Adrenal gland (tissue), 12 donors: ENCODE measurements around the gene HIRA. TPM values are rescaled to one million over a fixed set of nuclear protein-coding genes. Genes with fewer than 3 reads are reported as not detected.

Experiments used
- DNase-seq, 7 donors: peaks; one replicate each; pipeline ENCODE4 v3.0.0-alpha.2; 2019 to 2020
- H3K27ac ChIP-seq, 5 donors: fragments of 200-600 bp; sonication (generic) in 4 of 5; 1 replicate in 3 of 5; 2 replicates in 2 of 5; pipeline versions ENCODE4 v1.5.1 to v1.8.0; 2016 to 2020; ENCODE audit warnings: mild to moderate bottlenecking in 1 of 5
- H3K27me3 ChIP-seq: fragments of 200-600 bp; 2 replicates; pipeline ENCODE4 v1.8.0; 2021
- H3K36me3 ChIP-seq, 2 donors: fragments of 200-600 bp; replicated peaks in 1 of 2; 1 replicate in 1 of 2; 2 replicates in 1 of 2; pipeline versions ENCODE4 v1.5.1 to v1.8.0; 2018 to 2022
- H3K4me1 ChIP-seq, 2 donors: fragments of 200-600 bp; replicated peaks in 1 of 2; 1 replicate in 1 of 2; 2 replicates in 1 of 2; pipeline versions ENCODE4 v1.5.1 to v1.8.0; 2018 to 2021
- H3K4me3 ChIP-seq, 4 donors: fragments of 200-600 bp; sonication (generic) in 3 of 4; one replicate each; pipeline ENCODE4 v1.5.1; 2016 to 2018
- H3K9me3 ChIP-seq, 3 donors: fragments of 200-600 bp; sonication (generic) in 1 of 3; replicated peaks in 1 of 3; 1 replicate in 2 of 3; 2 replicates in 1 of 3; pipeline versions ENCODE4 v1.5.1 to v1.8.0; 2016 to 2021
- POLR2A ChIP-seq, 2 donors: fragments of 450-650 bp; IDR thresholded peaks; one replicate each; pipeline ENCODE4 v1.6.1; 2017; ENCODE audit warnings: antibody characterized with exemption in 2 of 2, mild to moderate bottlenecking in 2 of 2, moderate library complexity in 1 of 2
- WGBS, 4 donors: extraction: QIAGEN DNeasy Blood & Tissue Kit in 2 of 4; methylation state at CpG; one replicate each; pipeline versions ENCODE4 v1.1.5 to v1.1.7; 2013 to 2017; 5-methylcytosine and 5-hydroxymethylcytosine counted together
- intact Hi-C, 2 donors: fragments of 100-400 bp; cut with DNase I; formaldehyde crosslinking; loops; one replicate each; pipeline versions ENCODE4 v1.14.1 to v1.15.0; 2022 to 2023
- polyA plus RNA-seq, 3 donors: library from polyadenylated mRNA; stranded (reverse); fragments of 200-250 nt in 2 of 3; fragments of 350-450 nt in 1 of 3; fragmentation: Illumina TruSeq in 1 of 3; extraction: RNeasy Lipid Tissue Mini Kit (QIAGEN cat#74804) in 1 of 3; gene quantifications; one replicate each; pipeline ENCODE4 v1.2.3, GENCODE V29; 2013 to 2014
- total RNA-seq, 9 donors: library from RNA; depleted of rRNA in 4 of 9; stranded (reverse); fragments of >200 nt in 4 of 9; fragments of 120-200 nt in 1 of 9; fragmentation: NEBNext Ultra II Directional in 1 of 9; extraction: Animal tissue kit (Norgen Biotek cat#: 25700) in 1 of 9; gene quantifications; one replicate each; pipeline versions ENCODE4 v1.1.0 to v1.2.4, GENCODE V29; 2013 to 2023
- TF ChIP-seq, protein P1 (sequence below), 6 experiments: fragments of 450-650 bp in 4 of 6; fragments of 200-600 bp in 2 of 6; sonication (generic) in 1 of 6; IDR thresholded peaks; 1 replicate in 5 of 6; 2 replicates in 1 of 6; pipeline versions ENCODE4 v1.5.1 to v1.8.0; 2016 to 2021; ENCODE audit warnings: antibody characterized with exemption in 6 of 6, mild to moderate bottlenecking in 2 of 6, moderate library complexity in 1 of 6
- donor health status: healthy with polysubstance abuse.
- donor health status: Bipolar disorder and iron deficiency.
- donor health status: DM: yes; HTN: yes; CAD: no.
- donor health status: DM: no; HTN: no; CAD: no.
- donor health status: DM: no; HTN: no; CAD: no.
- donor health status: DM: yes; HTN: yes; CAD: no.

Gene HIRA
- total and polyA plus RNA-seq, 12 donors = 8.4 to 47.8 (median 20.8) TPM

DNA sequence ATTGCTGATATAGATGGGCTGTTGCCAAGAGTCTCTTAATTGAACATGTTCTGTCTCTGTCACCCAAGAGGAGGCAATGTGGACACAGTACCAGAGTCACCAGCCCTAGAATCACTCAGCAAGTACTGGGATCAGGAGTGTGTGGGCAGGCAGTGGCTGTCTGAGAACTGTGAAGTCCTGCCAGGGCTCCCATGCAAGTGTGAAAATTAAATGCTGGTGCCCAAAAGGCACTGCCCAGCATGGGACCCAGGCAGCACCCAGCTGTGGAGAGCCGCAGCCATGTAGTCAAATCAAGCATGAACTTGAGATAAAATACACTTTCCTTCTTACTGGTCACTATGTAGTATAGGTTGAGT, 19.9 kb downstream of the HIRA start:
- Histone ChIP-seq H3K27me3 (no peaks in the 10 kb centered on the region), H3K4me3 (no peak overlapping the region), H3K9me3 (no peaks in the 10 kb centered on the region), H3K4me1 (peaks cover 0 to 9% of the 10 kb centered on the region in 2 donors), H3K36me3 (peaks cover 0 to 37% of the 10 kb centered on the region in 2 donors), H3K27ac (no peak overlapping the region)
- DNase-seq = no peak
- TF ChIP-seq POLR2A (IDR thresholded peaks at IDR 0.05) = no peak
- TF ChIP-seq, protein P1, sequence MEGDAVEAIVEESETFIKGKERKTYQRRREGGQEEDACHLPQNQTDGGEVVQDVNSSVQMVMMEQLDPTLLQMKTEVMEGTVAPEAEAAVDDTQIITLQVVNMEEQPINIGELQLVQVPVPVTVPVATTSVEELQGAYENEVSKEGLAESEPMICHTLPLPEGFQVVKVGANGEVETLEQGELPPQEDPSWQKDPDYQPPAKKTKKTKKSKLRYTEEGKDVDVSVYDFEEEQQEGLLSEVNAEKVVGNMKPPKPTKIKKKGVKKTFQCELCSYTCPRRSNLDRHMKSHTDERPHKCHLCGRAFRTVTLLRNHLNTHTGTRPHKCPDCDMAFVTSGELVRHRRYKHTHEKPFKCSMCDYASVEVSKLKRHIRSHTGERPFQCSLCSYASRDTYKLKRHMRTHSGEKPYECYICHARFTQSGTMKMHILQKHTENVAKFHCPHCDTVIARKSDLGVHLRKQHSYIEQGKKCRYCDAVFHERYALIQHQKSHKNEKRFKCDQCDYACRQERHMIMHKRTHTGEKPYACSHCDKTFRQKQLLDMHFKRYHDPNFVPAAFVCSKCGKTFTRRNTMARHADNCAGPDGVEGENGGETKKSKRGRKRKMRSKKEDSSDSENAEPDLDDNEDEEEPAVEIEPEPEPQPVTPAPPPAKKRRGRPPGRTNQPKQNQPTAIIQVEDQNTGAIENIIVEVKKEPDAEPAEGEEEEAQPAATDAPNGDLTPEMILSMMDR (IDR thresholded peaks at IDR 0.05) = no peak
- 92 to 100% (median 97%) methylated on average over 1 of the region's 1 CpG for WGBS, 4 donors
- intact Hi-C loops = no loop called here

DNA sequence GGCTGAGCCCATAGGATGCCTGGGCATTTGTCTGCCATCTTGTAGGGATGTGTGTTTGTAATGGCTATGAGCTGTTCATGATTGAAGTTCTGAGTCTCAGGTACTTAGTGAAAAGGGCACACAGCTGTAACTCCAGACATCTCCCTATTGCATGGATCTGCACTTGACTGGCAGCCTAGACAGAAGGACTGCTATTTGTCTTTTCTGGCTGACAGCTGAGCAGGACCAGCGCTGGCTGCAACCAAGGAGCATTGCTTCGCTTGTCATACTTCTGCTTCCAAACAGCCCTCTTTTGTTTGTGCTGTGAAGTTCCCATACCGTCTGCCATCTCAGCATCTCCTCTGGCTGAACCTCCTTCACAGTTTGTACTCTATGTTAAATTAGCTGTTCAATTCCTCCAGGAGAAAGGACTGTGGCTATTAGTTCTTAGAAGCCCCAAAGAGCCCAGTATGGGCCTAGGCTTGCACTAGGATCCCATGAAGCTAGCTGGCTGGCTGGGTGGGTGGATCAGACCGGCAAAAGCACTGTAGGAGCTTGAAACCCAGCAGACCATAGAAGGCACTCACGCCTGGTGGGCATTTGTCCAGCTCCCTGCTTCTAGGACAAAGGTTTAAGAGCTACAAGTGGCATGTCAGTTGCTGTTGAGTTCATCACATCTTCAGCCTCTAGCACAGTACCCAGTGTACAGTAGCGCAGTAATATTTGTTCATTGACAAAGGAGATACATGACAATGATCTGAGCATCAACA, 20.4 kb downstream of the HIRA start:
- DNase-seq = no peak
- Histone ChIP-seq H3K36me3 (peaks cover 0 to 42% of the 10 kb centered on the region in 2 donors), H3K27ac (no peak overlapping the region), H3K4me1 (peaks cover 0 to 9% of the 10 kb centered on the region in 2 donors), H3K9me3 (no peaks in the 10 kb centered on the region), H3K27me3 (no peaks in the 10 kb centered on the region), H3K4me3 (no peak overlapping the region)
- WGBS, 4 donors = 93 to 96% (median 95%) methylated on average over 5 to 6 of the region's 6 CpGs
- TF ChIP-seq, protein P1 (IDR thresholded peaks at IDR 0.05) = no peak
- no peak for TF ChIP-seq POLR2A (IDR thresholded peaks at IDR 0.05)
- intact Hi-C loops = no loop called here

DNA sequence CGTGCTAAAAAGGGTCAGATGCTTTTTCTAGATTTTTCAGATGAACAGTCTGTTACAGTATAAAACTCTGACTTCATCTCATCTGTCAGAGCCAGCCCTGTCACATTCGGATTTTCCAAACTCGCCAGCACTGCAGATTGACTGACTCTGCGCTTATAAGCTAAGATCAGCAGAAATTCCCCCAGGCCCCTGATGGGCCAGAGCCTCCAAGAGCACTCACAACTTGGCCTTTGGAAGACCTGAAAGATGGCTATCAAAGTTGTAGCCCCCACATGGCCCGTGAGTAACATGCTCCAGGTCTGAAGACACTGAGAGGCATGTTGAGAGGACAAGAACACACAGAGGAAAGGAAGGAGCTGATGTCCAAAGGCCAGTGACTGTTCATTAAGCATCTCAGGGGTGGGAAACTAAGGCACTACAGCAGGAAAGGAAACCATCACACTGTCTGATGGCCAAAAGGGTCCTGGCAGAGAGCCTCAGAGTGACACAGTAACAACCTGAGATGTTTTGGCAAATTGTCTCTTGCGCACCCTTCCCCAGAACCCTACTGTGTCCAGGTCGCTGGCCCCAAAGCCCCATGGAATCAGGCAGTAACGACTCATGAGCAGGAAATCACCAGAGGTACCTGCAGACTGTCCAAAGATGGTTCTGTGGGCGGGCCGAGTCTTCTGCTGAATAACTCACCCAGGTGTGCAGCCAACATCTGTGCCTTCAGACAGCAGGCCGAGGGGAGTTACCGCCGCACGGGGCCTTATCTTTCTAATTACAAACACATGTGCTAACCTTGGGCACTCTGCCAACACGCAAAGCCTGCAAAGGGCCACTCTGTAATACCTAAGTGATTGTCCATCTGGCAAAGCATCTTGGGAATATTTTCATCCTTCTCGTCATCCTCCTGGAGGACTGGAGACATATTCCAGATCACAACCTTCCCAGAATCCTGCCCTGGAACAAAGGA, 23.6 kb downstream of the HIRA start:
- Histone ChIP-seq H3K4me1 (peaks cover 5% of the 10 kb centered on the region in 2 donors), H3K36me3 (peaks cover 0 to 52% of the 10 kb centered on the region in 2 donors), H3K4me3 (no peak overlapping the region), H3K9me3 (no peaks in the 10 kb centered on the region), H3K27ac (no peak overlapping the region), H3K27me3 (no peaks in the 10 kb centered on the region)
- 58 to 76% (median 71%) methylated on average over 14 to 16 of the region's 16 CpGs for WGBS, 4 donors
- no peak for TF ChIP-seq POLR2A (IDR thresholded peaks at IDR 0.05)
- TF ChIP-seq, protein P1 (IDR thresholded peaks at IDR 0.05) = no peak
- DNase-seq = peak in 5 of 7 donors; percentile 18 to 82 (median 38)
- intact Hi-C loops = no loop called here

DNA sequence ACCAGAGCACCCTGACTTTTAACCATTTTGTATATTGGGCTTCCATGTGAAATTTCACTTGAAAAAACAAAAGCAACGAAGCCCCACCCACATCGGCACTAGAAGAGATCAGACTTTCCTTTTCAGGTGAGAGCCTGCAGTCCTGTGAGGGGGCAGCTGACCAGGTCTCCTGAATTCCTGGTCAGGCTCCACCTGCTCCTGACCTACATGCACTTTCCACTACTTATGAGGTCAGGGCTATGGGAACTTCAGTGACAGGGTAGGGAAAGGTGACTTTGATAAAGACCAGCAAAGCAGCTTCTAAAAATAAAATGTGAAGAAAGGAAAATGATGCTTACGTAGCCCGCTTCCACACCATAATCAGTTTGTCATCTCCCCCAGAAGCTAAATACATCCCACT, 24.7 kb downstream of the HIRA start:
- Histone ChIP-seq H3K36me3 (peaks cover 0 to 52% of the 10 kb centered on the region in 2 donors), H3K27me3 (no peaks in the 10 kb centered on the region), H3K4me1 (peaks cover 0 to 5% of the 10 kb centered on the region in 2 donors), H3K4me3 (no peak overlapping the region), H3K27ac (no peak overlapping the region), H3K9me3 (no peaks in the 10 kb centered on the region)
- intact Hi-C loops = no loop called here
- 80 to 93% (median 84%) methylated on average over 4 of the region's 4 CpGs for WGBS, 4 donors
- no peak for DNase-seq
- TF ChIP-seq, protein P1 (IDR thresholded peaks at IDR 0.05) = no peak
- no peak for TF ChIP-seq POLR2A (IDR thresholded peaks at IDR 0.05)
